Measurements from ENCODE around the gene DPRX.

The DPRX gene

DNA sequence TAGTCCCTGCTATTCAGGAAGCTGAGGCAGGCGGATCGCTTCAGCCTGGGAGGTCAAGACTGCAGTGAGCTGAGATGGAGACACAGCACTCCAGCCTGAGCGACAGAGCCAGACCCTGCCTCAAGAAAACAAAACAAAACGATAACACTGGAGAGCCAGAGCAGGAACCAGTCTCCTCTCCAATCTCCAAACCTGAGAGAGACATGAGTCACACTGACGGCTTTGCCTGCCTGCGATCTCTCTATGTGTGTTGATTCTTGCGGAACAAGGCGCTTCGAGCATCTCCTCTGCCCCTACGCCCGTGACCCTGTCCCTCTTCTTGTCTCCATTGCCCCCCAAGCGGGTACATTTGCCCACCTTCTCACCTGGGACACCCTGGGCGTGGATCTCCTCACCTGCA lies 15.6 kb downstream of the DPRX start:
- no peaks in the 10 kb centered on the region for H3K36me3 ChIP-seq (ENCODE audit: insufficient read depth, low read length)
- H3K4me1 ChIP-seq (ENCODE audit: control insufficient read depth, insufficient read depth, low read length): no peaks in the 10 kb centered on the region
- H3K9ac ChIP-seq (ENCODE audit: low read depth, low read length): no peak overlapping the region
- no peaks in the 10 kb centered on the region for H3K27me3 ChIP-seq (ENCODE audit: control insufficient read depth, insufficient read depth, low read length)
- no peak overlapping the region for H3K4me2 ChIP-seq (ENCODE audit: low read length)
- no peak overlapping the region for H3K4me3 ChIP-seq (ENCODE audit: low read length)
- no peaks in the 10 kb centered on the region for H3K9me3 ChIP-seq (replicated peaks; ENCODE audit: low read length)

DNA sequence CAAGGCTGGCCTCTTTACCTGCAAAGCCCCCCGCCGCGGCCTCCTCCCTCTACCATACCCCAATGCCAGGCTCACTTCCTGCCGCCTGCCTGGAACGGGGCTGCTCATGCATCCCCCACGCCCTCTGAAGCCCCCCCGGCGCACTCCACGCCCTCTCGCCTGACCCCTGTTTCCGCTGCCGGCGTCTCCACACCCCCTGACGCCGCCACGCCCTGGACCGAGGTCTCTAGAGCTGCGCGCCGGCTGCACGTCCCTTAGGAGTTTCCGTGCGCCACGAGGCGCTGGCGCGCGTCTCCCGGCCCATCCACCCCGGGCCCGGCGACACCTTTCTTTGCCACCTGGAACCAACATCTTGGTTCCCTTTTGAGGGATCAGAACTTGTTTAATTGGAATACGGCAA lies 16.0 kb downstream of the DPRX start:
- no peak overlapping the region for H3K4me2 ChIP-seq (ENCODE audit: low read length)

DNA sequence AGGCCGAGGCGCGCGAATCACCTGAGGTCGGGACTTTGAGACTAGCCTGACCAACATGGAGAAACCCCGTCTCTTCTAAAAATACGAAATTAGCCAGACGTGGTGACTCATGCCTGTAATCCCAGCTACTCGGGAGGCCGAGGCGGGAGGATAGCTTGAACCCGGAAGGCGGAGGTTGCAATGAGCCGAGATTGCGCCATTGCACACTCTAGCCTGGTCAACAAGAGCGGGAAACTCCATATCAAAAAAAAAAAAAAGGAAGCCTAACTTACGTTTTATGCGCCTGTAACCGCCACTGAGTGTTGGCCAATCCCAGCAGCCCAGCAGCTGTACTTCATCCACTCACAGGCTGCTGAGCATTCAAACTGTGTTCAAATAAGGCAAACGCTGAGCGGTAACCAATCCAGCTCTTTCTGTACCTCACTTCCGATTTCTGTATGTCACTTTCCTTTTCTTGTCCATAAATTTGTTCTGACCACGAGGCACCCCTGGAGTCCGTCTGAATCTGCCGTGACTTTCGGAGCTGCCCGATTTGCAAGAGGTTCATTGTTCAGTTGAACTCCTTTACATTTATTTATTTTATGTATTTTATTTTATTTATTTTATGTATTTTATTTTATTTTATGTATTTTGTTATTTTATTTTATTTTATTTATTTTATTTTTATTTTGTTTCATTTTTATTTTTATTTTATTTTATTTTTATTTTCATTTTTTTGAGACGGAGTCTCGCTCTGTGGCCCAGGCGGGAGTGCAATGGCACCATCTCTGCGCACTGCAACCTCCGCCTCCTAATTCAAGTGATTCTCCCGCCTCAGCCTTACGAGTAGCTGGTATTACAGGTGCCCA lies 18.2 kb downstream of the DPRX start:
- no peaks in the 10 kb centered on the region for H3K9me3 ChIP-seq (replicated peaks; ENCODE audit: low read length)
- H3K4me3 ChIP-seq (ENCODE audit: low read length): no peak overlapping the region

More for the DNA sequence above, 16.0 kb downstream of the DPRX start:
- H3K36me3 ChIP-seq (ENCODE audit: insufficient read depth, low read length): no peaks in the 10 kb centered on the region
- no peaks in the 10 kb centered on the region for H3K4me1 ChIP-seq (ENCODE audit: control insufficient read depth, insufficient read depth, low read length)
- no peak overlapping the region for H3K9ac ChIP-seq (ENCODE audit: low read depth, low read length)
- H3K4me3 ChIP-seq (ENCODE audit: low read length): no peak overlapping the region
- no peaks in the 10 kb centered on the region for H3K9me3 ChIP-seq (replicated peaks; ENCODE audit: low read length)
- H3K27me3 ChIP-seq (ENCODE audit: control insufficient read depth, insufficient read depth, low read length): no peaks in the 10 kb centered on the region

DNA sequence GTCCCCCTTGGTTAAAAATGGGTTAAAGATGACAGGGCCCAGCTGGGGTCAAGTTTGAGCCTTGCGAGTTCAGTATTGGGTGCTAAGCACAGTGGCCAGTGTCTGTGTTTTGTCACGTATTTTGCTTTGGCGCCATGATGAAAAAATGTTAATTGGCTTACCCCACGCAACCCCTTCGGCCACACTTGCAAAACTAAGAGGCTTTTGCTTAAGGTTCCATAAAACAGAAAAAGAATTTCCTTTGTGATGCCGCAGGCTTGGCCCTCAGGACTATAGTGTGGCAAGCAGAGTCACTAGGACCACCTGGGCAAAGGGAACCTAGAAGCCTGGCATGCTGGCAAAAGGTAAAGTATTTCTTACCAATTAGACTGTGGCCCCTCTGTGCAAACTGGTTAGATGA lies 20.7 kb downstream of the DPRX start:
- Histone ChIP-seq H3K9ac (ENCODE audit: low read depth, low read length) (no peak overlapping the region), H3K4me2 (ENCODE audit: low read length) (no peak overlapping the region), H3K27me3 (ENCODE audit: control insufficient read depth, insufficient read depth, low read length) (no peaks in the 10 kb centered on the region), H3K9me3 (replicated peaks; ENCODE audit: low read length) (peaks cover 3% of the 10 kb centered on the region), H3K4me1 (ENCODE audit: control insufficient read depth, insufficient read depth, low read length) (no peaks in the 10 kb centered on the region), H3K36me3 (ENCODE audit: insufficient read depth, low read length) (no peaks in the 10 kb centered on the region), H3K4me3 (ENCODE audit: low read length) (no peak overlapping the region)

More for the DNA sequence above, 18.2 kb downstream of the DPRX start:
- Histone ChIP-seq H3K4me1 (ENCODE audit: control insufficient read depth, insufficient read depth, low read length) (no peaks in the 10 kb centered on the region), H3K36me3 (ENCODE audit: insufficient read depth, low read length) (no peaks in the 10 kb centered on the region), H3K27me3 (ENCODE audit: control insufficient read depth, insufficient read depth, low read length) (no peaks in the 10 kb centered on the region), H3K9ac (ENCODE audit: low read depth, low read length) (no peak overlapping the region), H3K4me2 (ENCODE audit: low read length) (no peak overlapping the region)

DNA sequence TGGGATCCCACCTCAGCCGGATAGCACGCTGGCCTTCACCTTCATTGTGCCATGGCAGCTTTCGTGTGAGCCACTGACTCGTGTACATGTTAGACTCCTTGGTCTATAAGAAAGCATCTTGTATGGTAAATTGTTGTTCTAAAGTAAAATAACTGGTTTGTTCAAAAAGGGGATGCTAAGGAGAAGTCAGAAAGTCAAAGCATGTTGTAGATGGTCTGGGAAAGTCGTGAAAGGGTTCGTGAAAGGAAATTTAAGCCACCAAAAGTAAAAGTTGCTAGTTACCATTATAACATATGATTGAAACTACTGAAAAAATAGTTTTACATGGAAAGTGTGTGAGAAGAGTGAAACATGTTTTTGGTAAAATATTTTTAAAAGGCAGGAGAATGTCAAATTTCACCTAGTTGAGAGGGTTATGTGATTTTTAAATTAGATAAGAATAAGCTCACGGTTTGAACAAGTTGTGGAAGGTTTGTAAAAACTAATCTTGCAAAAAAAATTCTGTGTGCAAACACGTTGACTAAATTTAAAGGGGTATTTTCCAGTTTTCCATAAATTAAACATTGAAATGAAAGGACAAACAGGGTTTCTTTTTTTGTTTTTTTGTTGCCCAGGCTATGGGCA lies 23.4 kb downstream of the DPRX start:
- H3K4me2 ChIP-seq (ENCODE audit: low read length): no peak overlapping the region
- peaks cover 14% of the 10 kb centered on the region for H3K9me3 ChIP-seq (replicated peaks; ENCODE audit: low read length)

DNA sequence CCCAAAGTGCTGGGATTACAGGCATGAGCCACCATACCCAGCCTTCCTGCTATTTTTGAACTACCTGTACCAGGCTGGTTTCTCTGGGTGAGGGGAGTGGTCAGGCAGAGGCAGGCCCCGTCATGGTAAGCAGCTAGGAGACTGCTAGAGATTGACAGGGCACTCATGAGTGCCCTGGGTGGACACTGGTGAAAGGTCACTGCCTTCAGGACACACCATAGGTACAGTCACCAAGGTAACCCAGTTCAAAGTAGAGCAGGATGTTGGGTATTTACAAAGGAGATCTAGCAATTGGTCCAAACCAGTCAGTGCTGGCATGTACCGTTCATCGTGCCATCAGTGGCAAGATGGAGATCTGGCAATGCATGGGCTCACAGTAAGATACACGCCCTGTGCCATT lies 25.5 kb downstream of the DPRX start:
- Histone ChIP-seq H3K9ac (ENCODE audit: low read depth, low read length) (no peak overlapping the region), H3K4me1 (ENCODE audit: control insufficient read depth, insufficient read depth, low read length) (no peaks in the 10 kb centered on the region), H3K36me3 (ENCODE audit: insufficient read depth, low read length) (no peaks in the 10 kb centered on the region), H3K4me2 (ENCODE audit: low read length) (no peak overlapping the region), H3K4me3 (ENCODE audit: low read length) (no peak overlapping the region), H3K27me3 (ENCODE audit: control insufficient read depth, insufficient read depth, low read length) (no peaks in the 10 kb centered on the region), H3K9me3 (replicated peaks; ENCODE audit: low read length) (peaks cover 14% of the 10 kb centered on the region)

More for the DNA sequence above, 23.4 kb downstream of the DPRX start:
- H3K9ac ChIP-seq (ENCODE audit: low read depth, low read length): no peak overlapping the region
- no peaks in the 10 kb centered on the region for H3K4me1 ChIP-seq (ENCODE audit: control insufficient read depth, insufficient read depth, low read length)
- no peaks in the 10 kb centered on the region for H3K27me3 ChIP-seq (ENCODE audit: control insufficient read depth, insufficient read depth, low read length)
- no peaks in the 10 kb centered on the region for H3K36me3 ChIP-seq (ENCODE audit: insufficient read depth, low read length)
- H3K4me3 ChIP-seq (ENCODE audit: low read length): no peak overlapping the region

DNA sequence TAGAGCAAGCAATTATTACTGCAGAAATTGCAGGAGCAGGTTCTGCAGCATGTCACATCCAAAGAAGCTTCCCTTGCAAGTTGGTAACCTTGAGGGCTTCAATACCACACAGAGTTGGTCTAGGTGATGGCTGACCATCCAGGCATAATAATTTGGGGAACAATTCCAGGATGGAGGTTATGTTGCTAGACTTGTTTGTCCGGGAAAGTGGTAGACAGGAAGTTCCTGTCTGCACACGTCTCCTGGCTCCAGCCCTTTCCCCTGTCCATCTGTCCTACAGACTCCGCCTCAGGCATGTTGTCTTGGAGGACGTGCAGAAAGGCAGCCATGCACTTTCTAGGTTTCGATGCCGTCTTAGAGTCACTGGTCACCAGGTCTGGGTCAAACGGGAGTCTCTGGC lies 26.0 kb downstream of the DPRX start:
- no peak overlapping the region for H3K9ac ChIP-seq (ENCODE audit: low read depth, low read length)
- no peaks in the 10 kb centered on the region for H3K27me3 ChIP-seq (ENCODE audit: control insufficient read depth, insufficient read depth, low read length)
- H3K4me1 ChIP-seq (ENCODE audit: control insufficient read depth, insufficient read depth, low read length): no peaks in the 10 kb centered on the region
- no peak overlapping the region for H3K4me3 ChIP-seq (ENCODE audit: low read length)
- no peak overlapping the region for H3K4me2 ChIP-seq (ENCODE audit: low read length)
- H3K36me3 ChIP-seq (ENCODE audit: insufficient read depth, low read length): no peaks in the 10 kb centered on the region
- peaks cover 14% of the 10 kb centered on the region for H3K9me3 ChIP-seq (replicated peaks; ENCODE audit: low read length)

DNA sequence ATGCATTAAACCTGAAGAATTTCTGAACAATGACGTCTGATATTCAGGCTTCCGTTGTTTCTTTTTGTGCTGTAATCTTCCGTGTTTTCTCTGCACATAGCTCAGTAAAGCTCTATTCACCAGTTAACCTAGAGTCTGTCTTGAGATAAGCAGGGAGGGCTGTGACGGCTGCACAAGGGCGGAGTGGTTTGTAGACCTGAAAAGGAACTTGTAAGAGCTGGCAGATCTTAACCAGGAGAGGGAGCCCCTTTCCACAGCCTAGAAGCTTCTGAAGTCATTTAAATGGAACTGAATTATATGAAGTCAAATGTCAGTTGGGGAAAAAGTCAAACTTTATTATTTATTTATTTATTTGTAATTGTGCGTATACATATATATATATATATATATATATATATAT lies 27.5 kb downstream of the DPRX start:
- H3K4me1 ChIP-seq (ENCODE audit: control insufficient read depth, insufficient read depth, low read length): no peaks in the 10 kb centered on the region
- H3K9ac ChIP-seq (ENCODE audit: low read depth, low read length): no peak overlapping the region
- no peak overlapping the region for H3K4me2 ChIP-seq (ENCODE audit: low read length)
- no peaks in the 10 kb centered on the region for H3K27me3 ChIP-seq (ENCODE audit: control insufficient read depth, insufficient read depth, low read length)
- H3K9me3 ChIP-seq (replicated peaks; ENCODE audit: low read length): peaks cover 14% of the 10 kb centered on the region
- no peak overlapping the region for H3K4me3 ChIP-seq (ENCODE audit: low read length)
- no peaks in the 10 kb centered on the region for H3K36me3 ChIP-seq (ENCODE audit: insufficient read depth, low read length)

DNA sequence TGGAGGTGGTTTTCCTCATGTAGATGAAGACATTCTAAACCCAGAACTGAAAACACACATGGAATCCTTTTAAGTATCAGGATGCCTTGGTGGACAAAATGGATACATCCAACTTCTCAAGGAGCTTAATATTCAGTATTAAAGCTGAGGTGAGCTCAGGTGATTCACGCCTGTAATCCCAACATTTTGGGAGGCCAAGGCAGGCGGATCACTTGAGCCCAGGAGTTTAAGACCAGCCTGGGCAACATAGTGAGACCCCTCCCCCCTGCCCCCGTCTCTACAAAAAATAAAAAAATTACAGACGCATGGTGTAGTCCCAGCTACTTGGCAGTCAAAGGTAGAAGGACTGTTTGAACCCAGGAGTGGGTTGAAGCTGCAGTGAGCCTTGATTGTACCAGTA lies 28.8 kb downstream of the DPRX start:
- Histone ChIP-seq H3K9ac (ENCODE audit: low read depth, low read length) (no peak overlapping the region), H3K4me3 (ENCODE audit: low read length) (no peak overlapping the region), H3K4me2 (ENCODE audit: low read length) (no peak overlapping the region), H3K9me3 (replicated peaks; ENCODE audit: low read length) (peaks cover 14% of the 10 kb centered on the region), H3K27me3 (ENCODE audit: control insufficient read depth, insufficient read depth, low read length) (no peaks in the 10 kb centered on the region), H3K36me3 (ENCODE audit: insufficient read depth, low read length) (no peaks in the 10 kb centered on the region), H3K4me1 (ENCODE audit: control insufficient read depth, insufficient read depth, low read length) (no peaks in the 10 kb centered on the region)

DNA sequence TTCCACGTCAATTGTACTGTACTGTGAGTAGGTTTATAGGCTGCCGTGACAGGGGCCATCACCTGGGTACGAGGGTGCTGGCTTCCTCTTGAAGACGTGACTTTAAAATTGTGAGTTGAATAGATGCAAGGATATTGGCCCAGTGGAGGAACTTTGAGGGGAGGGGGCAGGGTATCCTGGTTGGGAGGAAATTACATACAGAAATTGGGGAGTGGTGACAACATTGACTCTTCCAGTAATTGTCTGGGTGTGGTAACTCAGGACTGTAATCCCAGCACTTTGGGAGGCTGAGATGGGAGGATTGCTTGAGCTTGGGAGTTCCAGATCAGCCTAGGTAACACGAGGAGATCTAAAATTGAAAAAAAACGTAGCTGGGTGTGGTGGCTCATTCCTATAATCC lies 30.4 kb downstream of the DPRX start:
- Histone ChIP-seq H3K9ac (ENCODE audit: low read depth, low read length) (no peak overlapping the region), H3K27me3 (ENCODE audit: control insufficient read depth, insufficient read depth, low read length) (no peaks in the 10 kb centered on the region), H3K4me1 (ENCODE audit: control insufficient read depth, insufficient read depth, low read length) (no peaks in the 10 kb centered on the region), H3K4me3 (ENCODE audit: low read length) (no peak overlapping the region), H3K36me3 (ENCODE audit: insufficient read depth, low read length) (no peaks in the 10 kb centered on the region), H3K9me3 (replicated peaks; ENCODE audit: low read length) (peaks cover 12% of the 10 kb centered on the region), H3K4me2 (ENCODE audit: low read length) (no peak overlapping the region)

DNA sequence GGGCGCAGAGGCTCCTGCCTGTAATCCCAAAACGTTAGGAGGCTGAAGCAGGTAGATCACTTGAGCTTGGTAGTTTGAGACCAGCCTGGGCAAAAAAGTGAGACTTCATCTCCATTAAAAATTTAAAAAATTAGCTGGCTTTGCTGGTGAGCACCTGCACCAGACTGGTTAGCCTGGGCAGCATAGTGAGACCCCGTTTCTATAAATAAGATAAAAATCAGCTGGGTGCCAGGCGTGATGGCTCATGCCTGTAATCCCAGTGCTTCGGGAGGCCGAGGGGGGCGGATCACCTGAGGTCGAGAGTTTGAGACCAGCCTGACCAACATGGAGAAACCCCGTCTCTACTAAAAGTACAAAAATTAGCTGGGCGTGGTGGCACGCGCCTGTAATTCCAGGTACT lies 32.4 kb downstream of the DPRX start:
- Histone ChIP-seq H3K4me1 (ENCODE audit: control insufficient read depth, insufficient read depth, low read length) (no peaks in the 10 kb centered on the region), H3K27me3 (ENCODE audit: control insufficient read depth, insufficient read depth, low read length) (no peaks in the 10 kb centered on the region), H3K36me3 (ENCODE audit: insufficient read depth, low read length) (no peaks in the 10 kb centered on the region), H3K9me3 (replicated peaks; ENCODE audit: low read length) (peaks cover under 1% of the 10 kb centered on the region), H3K4me3 (ENCODE audit: low read length) (no peak overlapping the region), H3K9ac (ENCODE audit: low read depth, low read length) (no peak overlapping the region), H3K4me2 (ENCODE audit: low read length) (no peak overlapping the region)

DNA sequence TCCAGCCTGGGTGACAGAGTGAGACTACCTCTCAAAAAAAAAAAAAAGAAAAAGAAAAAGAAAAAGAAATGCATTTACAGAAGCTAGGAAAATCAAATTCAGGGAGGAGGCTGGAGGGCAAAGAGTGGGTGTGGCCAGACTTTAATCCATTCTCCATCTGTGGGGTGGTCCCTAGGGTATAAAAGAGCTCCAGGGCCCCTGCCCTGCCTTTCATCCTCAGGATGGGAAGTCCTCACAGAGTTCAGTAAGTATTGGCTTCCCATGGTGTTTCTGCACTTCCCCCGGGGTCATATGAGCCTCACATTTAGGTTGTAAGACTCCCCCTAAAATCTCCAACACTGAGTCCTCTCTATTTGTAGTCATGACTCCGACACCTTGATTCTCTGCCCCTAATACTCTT lies 33.0 kb downstream of the DPRX start:
- no peaks in the 10 kb centered on the region for H3K27me3 ChIP-seq (ENCODE audit: control insufficient read depth, insufficient read depth, low read length)
- H3K9ac ChIP-seq (ENCODE audit: low read depth, low read length): no peak overlapping the region
- no peak overlapping the region for H3K4me2 ChIP-seq (ENCODE audit: low read length)
- H3K9me3 ChIP-seq (replicated peaks; ENCODE audit: low read length): no peaks in the 10 kb centered on the region
- H3K4me1 ChIP-seq (ENCODE audit: control insufficient read depth, insufficient read depth, low read length): no peaks in the 10 kb centered on the region
- no peaks in the 10 kb centered on the region for H3K36me3 ChIP-seq (ENCODE audit: insufficient read depth, low read length)
- H3K4me3 ChIP-seq (ENCODE audit: low read length): no peak overlapping the region

Measured in skeletal muscle satellite cell (primary cell).